Endometrial microvascular endothelial cells (primary cell): ENCODE data around the gene CHN2. TPM values are rescaled to one million over a fixed set of nuclear protein-coding genes. Genes with fewer than 3 reads are reported as not detected.
"Not testable (repeated sequence)": the region's sequence is repeated elsewhere in the genome, so short reads cannot be mapped to it uniquely, and the experiment has no call there.

ENCODE experiments used
- in situ Hi-C: cut with HindIII; loops from 2 replicates; pipeline ENCODE4 v1.10.0; 2017; ENCODE audit warnings: low sequenced_read_pairs, low pct_unique_long_range_greater_than_20kb; ENCODE audit errors: inconsistent ontology term
- total RNA-seq: library from RNA; depleted of rRNA; stranded (reverse); fragments of >200 nt; gene quantifications from one replicate; pipeline ENCODE4 v1.2.3, GENCODE V29; 2015; ENCODE audit errors: inconsistent ontology term

CHN2 gene
- total RNA-seq, 1 donor from 2014 or later, result 0.28 TPM

GRCh38 chr7:29212736-29213135 is 18.2 kb downstream of the CHN2 start:
- in situ Hi-C loops, result not testable (repeated sequence)

GRCh38 chr7:29214056-29214455 is 19.5 kb downstream of the CHN2 start:
- in situ Hi-C loops, result no loop called here

GRCh38 chr7:29214816-29215215 is 20.2 kb downstream of the CHN2 start:
- in situ Hi-C loops, result no loop called here

- in situ Hi-C loops, result no loop called here
Observed at GRCh38 chr7:29216128-29216527, 21.6 kb downstream of the CHN2 start.

GRCh38 chr7:29217113-29217512 is 22.5 kb downstream of the CHN2 start:
- in situ Hi-C loops, result no loop called here

- in situ Hi-C loops, result no loop called here
Observed at GRCh38 chr7:29224726-29225125, 30.2 kb downstream of the CHN2 start.

GRCh38 chr7:29228289-29229011 is 33.9 kb downstream of the CHN2 start:
- in situ Hi-C loops, result no loop called here

GRCh38 chr7:29229066-29229465 is 34.5 kb downstream of the CHN2 start:
- in situ Hi-C loops, result no loop called here

GRCh38 chr7:29229946-29230345 is 35.4 kb downstream of the CHN2 start:
- in situ Hi-C loops, result no loop called here

- in situ Hi-C loops, result no loop called here
Observed at GRCh38 chr7:29230871-29231345, 36.3 kb downstream of the CHN2 start.

- in situ Hi-C loops, result no loop called here
Observed at GRCh38 chr7:29231671-29232232, 37.2 kb downstream of the CHN2 start.

GRCh38 chr7:29234438-29234837 is 39.9 kb downstream of the CHN2 start:
- in situ Hi-C loops, result no loop called here

GRCh38 chr7:29236071-29236580 is 41.6 kb downstream of the CHN2 start:
- in situ Hi-C loops, result no loop called here

- in situ Hi-C loops, result no loop called here
Observed at GRCh38 chr7:29236649-29237048, 42.1 kb downstream of the CHN2 start.

- in situ Hi-C loops, result no loop called here
Observed at GRCh38 chr7:29237489-29237888, 42.9 kb downstream of the CHN2 start.

GRCh38 chr7:29239638-29240037 is 45.1 kb downstream of the CHN2 start:
- in situ Hi-C loops, result no loop called here

- in situ Hi-C loops, result no loop called here
Observed at GRCh38 chr7:29242265-29242664, 47.7 kb downstream of the CHN2 start.

- in situ Hi-C loops, result no loop called here
Observed at GRCh38 chr7:29243910-29244655, 49.5 kb downstream of the CHN2 start.

- in situ Hi-C loops, result no loop called here
Observed at GRCh38 chr7:29247224-29247962, 52.8 kb downstream of the CHN2 start.
